Activated naive CD4-positive, alpha-beta T cell treated with anti-CD3 and anti-CD28 coated beads, Interleukin-2, amount 50 U/mL, for 16 hours (primary cell): ENCODE results near the gene PFDN5.
"Not testable (repeated sequence)": the region's sequence is repeated elsewhere in the genome, so short reads cannot be mapped to it uniquely, and the experiment has no call there.

Experiments used
- DNase-seq: peaks from one replicate; pipeline ENCODE4 v3.0.0-alpha.2; 2020

The PFDN5 gene

GRCh38 chr12:53287741-53288216, 7.6 kb upstream of the PFDN5 start:
- peak; percentile 76 for DNase-seq

GRCh38 chr12:53288322-53288721, 7.0 kb upstream of the PFDN5 start:
- no peak for DNase-seq

- no peak for DNase-seq
Observed at GRCh38 chr12:53289891-53290290, 5.5 kb upstream of the PFDN5 start.

GRCh38 chr12:53290661-53291060, 4.7 kb upstream of the PFDN5 start:
- no peak for DNase-seq

- no peak for DNase-seq
Observed at GRCh38 chr12:53292426-53292825, 2.9 kb upstream of the PFDN5 start.

GRCh38 chr12:53295891-53296219, 513 bp downstream of the PFDN5 start:
- no peak for DNase-seq

GRCh38 chr12:53297106-53297505, 1.8 kb downstream of the PFDN5 start:
- not testable (repeated sequence) for DNase-seq

- DNase-seq: no peak
Observed at GRCh38 chr12:53298164-53298563, 2.8 kb downstream of the PFDN5 start.

- DNase-seq: peak; percentile 31
Observed at GRCh38 chr12:53299101-53299453, 3.7 kb downstream of the PFDN5 start.

- DNase-seq: peak; percentile 83
Observed at GRCh38 chr12:53299454-53300180, 4.3 kb downstream of the PFDN5 start, which contains the start of gene MYG1. MYG1 (plus strand) TSS chr12:53299695; CDS start chr12:53299738, 43 bp downstream.

- no peak for DNase-seq
Observed at GRCh38 chr12:53300187-53300586, 4.8 kb downstream of the PFDN5 start.

- DNase-seq: no peak
Observed at GRCh38 chr12:53302903-53303302, 7.6 kb downstream of the PFDN5 start.

GRCh38 chr12:53306826-53307225, 11.5 kb downstream of the PFDN5 start:
- no peak for DNase-seq

- DNase-seq: no peak
Observed at GRCh38 chr12:53308276-53308675, 12.9 kb downstream of the PFDN5 start.

GRCh38 chr12:53313996-53314395, 18.7 kb downstream of the PFDN5 start:
- no peak for DNase-seq

GRCh38 chr12:53320352-53321195, 25.2 kb downstream of the PFDN5 start:
- DNase-seq: no peak

- peak; percentile 62 for DNase-seq
Observed at GRCh38 chr12:53324113-53324778, 28.9 kb downstream of the PFDN5 start.

GRCh38 chr12:53324779-53325510, 29.6 kb downstream of the PFDN5 start:
- peak; percentile 86 for DNase-seq

- peak; percentile 34 for DNase-seq
Observed at GRCh38 chr12:53325511-53326061, 30.2 kb downstream of the PFDN5 start.

- DNase-seq: no peak
Observed at GRCh38 chr12:53326460-53327185, 31.3 kb downstream of the PFDN5 start.

- no peak for DNase-seq
Observed at GRCh38 chr12:53327435-53328042, 32.2 kb downstream of the PFDN5 start.
